ENCODE results near the gene ZNF444.

Gene ZNF444

DNA sequence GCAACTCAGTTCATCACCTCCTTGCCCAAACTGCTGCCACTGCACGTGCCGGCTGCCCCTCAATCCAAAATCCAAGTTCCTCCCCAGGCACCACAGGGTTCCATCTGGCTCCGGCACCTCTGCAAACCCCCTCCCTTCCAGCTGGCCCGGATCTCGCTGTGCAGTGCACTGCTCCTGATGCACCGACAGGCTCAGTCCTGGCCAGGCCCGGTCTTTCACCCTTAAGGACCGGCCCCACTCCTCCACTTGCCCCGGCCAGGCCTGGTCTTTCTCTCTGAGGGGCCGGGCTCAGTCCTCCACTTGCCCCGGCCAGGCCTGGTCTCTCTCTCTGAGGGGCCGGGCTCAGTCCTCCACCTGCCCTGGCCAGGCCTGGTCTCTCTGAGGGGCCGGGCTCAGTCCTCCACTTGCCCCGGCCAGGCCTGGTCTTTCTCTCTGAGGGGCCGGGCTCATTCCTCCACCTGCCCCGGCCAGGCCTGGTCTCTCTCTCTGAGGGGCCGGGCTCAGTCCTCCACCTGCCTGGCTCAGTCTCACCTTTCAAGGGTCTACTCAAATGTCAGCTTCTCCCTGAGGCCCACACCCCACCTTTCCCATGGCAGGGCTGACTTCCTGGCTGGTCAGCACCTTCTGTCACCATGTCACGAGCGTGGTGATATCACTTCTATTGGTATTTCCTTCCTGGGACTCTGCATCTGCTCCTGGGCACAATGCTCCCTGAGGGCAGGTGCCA is 26.9 kb upstream of the ZNF444 start:
- H3K27ac ChIP-seq: no peak overlapping the region
- no peak for TF ChIP-seq CTCF (IDR thresholded peaks at IDR 0.05)
- no peak for DNase-seq (ENCODE audit: low spot score)
- H3K4me3 ChIP-seq: no peak overlapping the region

DNA sequence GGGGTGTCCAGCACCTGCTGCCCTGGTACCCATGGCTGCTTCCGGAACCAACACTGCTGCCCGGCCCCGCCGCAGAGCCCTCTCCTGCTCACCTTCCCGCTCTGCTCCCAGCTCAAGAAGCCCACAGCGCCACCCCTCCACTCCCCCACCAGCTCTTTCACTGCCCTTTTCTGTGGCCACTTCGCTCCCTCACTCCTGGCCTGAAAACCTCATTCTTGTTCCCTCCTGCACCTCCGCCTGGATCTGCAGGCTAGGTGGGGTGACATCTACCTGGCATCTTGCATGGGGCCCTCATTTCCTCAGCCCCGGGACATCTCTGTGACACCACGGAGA is 26.3 kb upstream of the ZNF444 start:
- TF ChIP-seq CTCF (IDR thresholded peaks at IDR 0.05): no peak
- no peak overlapping the region for H3K4me3 ChIP-seq
- DNase-seq (ENCODE audit: low spot score): no peak
- no peak overlapping the region for H3K27ac ChIP-seq

DNA sequence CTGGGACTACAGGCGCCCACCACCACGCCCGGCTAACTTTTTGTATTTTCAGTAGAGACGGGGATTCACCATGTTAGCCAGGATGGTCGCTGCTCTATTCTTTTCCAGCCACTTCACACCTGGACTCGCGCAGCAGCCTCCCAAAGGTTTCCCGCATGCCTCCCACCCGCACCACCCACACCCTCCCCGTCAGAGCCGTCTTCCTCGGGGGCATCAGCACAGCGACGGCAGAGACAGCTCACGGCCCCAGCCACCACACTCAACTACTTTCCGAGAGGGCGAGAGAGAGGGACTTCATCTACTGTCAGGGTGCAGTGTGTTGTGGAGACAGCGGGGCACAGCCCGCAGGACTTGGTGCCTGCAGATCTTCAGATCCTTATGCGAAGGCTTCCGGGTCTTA is 25.6 kb upstream of the ZNF444 start:
- DNase-seq (ENCODE audit: low spot score): no peak
- no peak overlapping the region for H3K27ac ChIP-seq
- H3K4me3 ChIP-seq: no peak overlapping the region
- no peak for TF ChIP-seq CTCF (IDR thresholded peaks at IDR 0.05)

- no peak for DNase-seq (ENCODE audit: low spot score)
- no peak overlapping the region for H3K27ac ChIP-seq
- no peak for TF ChIP-seq CTCF (IDR thresholded peaks at IDR 0.05)
- H3K4me3 ChIP-seq: no peak overlapping the region
Measured at GRCh38 chr19:56116606-56117005, 24.5 kb upstream of the ZNF444 start.

DNA sequence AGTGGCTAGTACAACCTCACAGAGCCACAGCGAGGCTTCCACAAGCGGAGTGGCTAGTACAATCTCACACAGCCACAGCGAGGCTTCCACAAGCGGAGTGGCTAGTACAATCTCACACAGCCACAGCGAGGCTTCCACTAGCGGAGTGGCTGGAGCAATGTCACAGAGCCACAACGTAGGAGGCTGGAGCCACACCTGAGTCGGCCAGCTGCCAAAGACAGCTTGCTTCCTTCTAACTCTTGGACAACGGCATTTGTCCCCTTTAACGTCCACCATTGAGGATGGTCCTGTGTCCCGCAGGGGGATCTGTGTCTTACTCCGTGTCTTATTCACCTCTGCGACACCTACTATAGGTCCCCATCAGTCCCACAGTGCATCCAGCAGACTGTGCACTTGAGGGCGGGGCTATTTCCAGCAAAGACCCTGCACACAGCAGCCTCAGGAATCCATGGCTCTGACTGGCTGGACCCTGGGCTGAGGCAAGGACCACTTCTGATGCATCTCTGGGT is 23.7 kb upstream of the ZNF444 start:
- Histone ChIP-seq H3K4me3 (no peak overlapping the region), H3K27ac (no peak overlapping the region)
- no peak for DNase-seq (ENCODE audit: low spot score)
- TF ChIP-seq CTCF (IDR thresholded peaks at IDR 0.05): no peak

DNA sequence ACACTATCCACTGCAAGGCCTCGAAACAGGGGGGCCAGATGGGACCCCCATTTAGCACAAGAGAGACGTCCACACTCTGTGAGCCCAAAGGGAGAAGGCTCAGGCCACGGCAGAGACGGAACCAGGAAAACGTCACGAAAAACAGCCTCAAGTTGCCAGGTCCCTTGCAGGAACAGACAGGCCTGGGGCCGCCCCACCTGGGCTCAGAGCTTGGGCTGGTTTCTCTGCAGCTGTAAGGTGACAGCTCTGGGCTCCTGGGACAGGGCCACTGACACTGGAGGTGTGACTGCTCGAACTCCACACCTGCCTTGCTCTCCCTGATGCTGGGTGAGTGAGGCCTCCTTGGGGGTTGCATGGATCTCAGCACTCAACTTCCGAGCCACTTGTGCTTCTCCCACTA is 23.2 kb upstream of the ZNF444 start:
- no peak overlapping the region for H3K27ac ChIP-seq
- TF ChIP-seq CTCF (IDR thresholded peaks at IDR 0.05): no peak
- H3K4me3 ChIP-seq: no peak overlapping the region
- no peak for DNase-seq (ENCODE audit: low spot score)

Measured in coronary artery (tissue), 2 donors.